T-helper 1 cell treated with Interleukin-12 subunit alpha and Interleukin-12 subunit beta and Interleukin-4 antibody, amounts not matched to agents 30 μg/mL and 1 μg/mL, for 36 hours (primary cell): ENCODE measurements around the gene C5.

Experiments
- H3K27ac Mint-ChIP-seq: one replicate; pipeline ENCODE4 v1.8.0; 2021; ENCODE audit warnings: mild to moderate bottlenecking, mixed read lengths
- H3K27me3 Mint-ChIP-seq: one replicate; pipeline ENCODE4 v1.8.0; 2021; ENCODE audit warnings: low read depth, mixed read lengths
- H3K36me3 Mint-ChIP-seq: one replicate; pipeline ENCODE4 v1.8.0; 2021; ENCODE audit warnings: low read depth, mixed read lengths
- H3K4me1 Mint-ChIP-seq: one replicate; pipeline ENCODE4 v1.8.0; 2021; ENCODE audit warnings: low read depth, mixed read lengths
- H3K4me3 Mint-ChIP-seq: one replicate; pipeline ENCODE4 v1.8.0; 2021; ENCODE audit warnings: mild to moderate bottlenecking, moderate library complexity, mixed read lengths
- H3K9me3 Mint-ChIP-seq: one replicate; pipeline ENCODE4 v1.8.0; 2021; ENCODE audit warnings: mixed read lengths

Gene C5

DNA sequence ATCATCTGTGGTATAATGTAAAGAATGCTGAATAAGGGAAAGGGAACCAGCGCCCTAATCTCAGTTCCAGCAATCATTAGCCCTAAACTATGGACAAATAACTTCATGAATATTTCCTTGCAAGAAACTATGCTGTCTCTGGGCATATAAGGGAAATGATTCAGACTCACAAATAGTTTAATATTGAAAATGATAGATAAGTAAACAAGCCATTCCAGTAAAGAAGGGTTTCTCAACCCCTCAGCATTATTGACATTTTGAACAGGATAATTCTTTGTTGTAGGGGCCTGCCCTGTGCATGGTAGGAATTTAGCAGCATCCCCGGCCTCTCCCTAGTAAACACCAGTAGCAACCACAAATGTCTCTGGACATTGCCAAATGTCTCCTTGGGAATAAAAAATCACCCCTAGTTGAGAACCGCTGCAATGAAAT, 23.8 kb downstream of the C5 start:
- Mint-ChIP-seq H3K27me3 (peaks cover 11% of the 10 kb centered on the region), H3K27ac (no peak overlapping the region)

DNA sequence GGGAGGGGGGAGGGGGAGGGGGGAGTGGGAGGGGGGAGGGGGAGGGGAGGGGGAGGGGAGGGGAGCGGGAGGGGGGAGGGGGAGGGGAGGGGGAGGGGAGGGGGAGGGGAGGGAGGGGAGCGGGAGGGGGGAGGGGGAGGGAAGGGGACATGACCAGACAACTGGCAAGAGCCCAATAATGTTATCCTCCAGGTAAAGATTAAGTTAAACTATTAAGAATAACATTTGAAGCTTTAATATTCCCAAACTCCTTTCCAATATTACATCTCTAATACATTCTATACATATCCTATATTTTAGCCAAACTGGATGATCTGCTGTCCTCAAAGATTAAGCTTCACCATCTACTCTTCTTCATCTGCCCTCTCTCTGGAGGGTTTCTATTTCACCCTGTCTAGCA, 25.8 kb downstream of the C5 start:
- H3K9me3 Mint-ChIP-seq: no peaks in the 10 kb centered on the region
- H3K27me3 Mint-ChIP-seq: peaks cover 12% of the 10 kb centered on the region
- no peak overlapping the region for H3K27ac Mint-ChIP-seq
- H3K36me3 Mint-ChIP-seq: no peaks in the 10 kb centered on the region
- H3K4me1 Mint-ChIP-seq: no peaks in the 10 kb centered on the region
- H3K4me3 Mint-ChIP-seq: no peak overlapping the region

More for the DNA sequence above, 23.8 kb downstream of the C5 start:
- Mint-ChIP-seq H3K4me1 (no peaks in the 10 kb centered on the region), H3K9me3 (no peaks in the 10 kb centered on the region), H3K4me3 (no peak overlapping the region), H3K36me3 (no peaks in the 10 kb centered on the region)

DNA sequence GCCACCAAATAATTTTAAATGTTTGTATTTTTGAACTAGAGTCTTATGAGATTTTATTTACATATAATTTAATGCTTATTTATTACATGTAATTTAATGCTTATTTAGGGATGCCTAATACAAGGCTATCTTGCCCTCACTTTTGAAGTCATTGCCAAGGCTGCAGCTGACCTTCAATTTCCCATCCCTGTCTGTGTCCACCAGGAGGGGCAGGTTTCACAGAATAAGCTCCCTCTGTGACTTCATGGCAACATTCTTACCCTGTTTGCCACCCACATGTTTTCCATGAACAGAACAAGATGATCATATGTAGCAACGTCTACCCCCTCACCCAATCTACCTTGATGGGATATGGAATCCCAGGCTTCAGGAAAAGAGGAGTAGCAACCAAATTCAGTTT, 27.0 kb downstream of the C5 start:
- no peaks in the 10 kb centered on the region for H3K9me3 Mint-ChIP-seq
- no peak overlapping the region for H3K27ac Mint-ChIP-seq
- peaks cover 12% of the 10 kb centered on the region for H3K27me3 Mint-ChIP-seq
- H3K4me1 Mint-ChIP-seq: no peaks in the 10 kb centered on the region
- H3K4me3 Mint-ChIP-seq: no peak overlapping the region
- no peaks in the 10 kb centered on the region for H3K36me3 Mint-ChIP-seq

DNA sequence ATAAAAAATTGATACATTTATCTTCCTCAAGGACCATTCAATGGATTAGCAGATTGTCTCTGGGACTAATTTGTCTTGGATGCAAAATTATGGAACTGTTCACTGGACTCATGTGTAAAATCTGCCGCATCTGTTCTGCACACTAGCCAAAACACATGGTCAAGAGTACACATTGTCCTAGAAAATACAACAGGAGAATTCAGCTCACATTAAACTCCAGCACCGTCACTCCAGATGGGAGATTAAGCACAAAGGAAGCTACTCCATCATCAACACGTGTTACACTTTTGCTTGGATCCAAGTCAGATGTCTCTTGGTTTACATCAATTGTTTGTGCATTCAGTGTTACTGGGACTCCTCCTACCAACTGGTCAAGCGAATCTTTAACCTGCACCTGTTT, 28.8 kb downstream of the C5 start:
- H3K36me3 Mint-ChIP-seq: peaks cover 1% of the 10 kb centered on the region
- no peaks in the 10 kb centered on the region for H3K9me3 Mint-ChIP-seq
- H3K27ac Mint-ChIP-seq: no peak overlapping the region
- H3K4me3 Mint-ChIP-seq: no peak overlapping the region
- peaks cover 12% of the 10 kb centered on the region for H3K27me3 Mint-ChIP-seq
- H3K4me1 Mint-ChIP-seq: no peaks in the 10 kb centered on the region

DNA sequence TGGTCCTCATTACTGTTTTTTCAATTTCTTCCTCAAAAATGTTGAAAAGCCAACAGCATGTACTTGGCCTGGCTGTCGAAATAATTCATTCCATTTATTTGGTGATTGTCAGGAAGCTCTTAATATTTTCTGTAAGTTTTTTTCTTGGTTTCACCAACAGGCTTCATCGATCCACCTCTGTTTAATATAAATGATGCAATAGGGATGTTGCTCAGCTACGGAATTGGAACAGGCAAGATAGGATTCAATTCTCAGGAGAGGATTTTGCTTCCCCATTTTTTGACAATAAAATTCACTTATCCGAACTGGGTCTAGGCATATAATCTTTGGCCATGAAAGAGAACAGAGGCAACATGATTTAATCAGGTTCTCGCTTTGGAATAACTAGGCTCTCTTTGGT, 30.8 kb downstream of the C5 start:
- peaks cover 1% of the 10 kb centered on the region for H3K36me3 Mint-ChIP-seq
- no peak overlapping the region for H3K4me3 Mint-ChIP-seq
- H3K27me3 Mint-ChIP-seq: peaks cover 9% of the 10 kb centered on the region
- no peaks in the 10 kb centered on the region for H3K9me3 Mint-ChIP-seq
- H3K4me1 Mint-ChIP-seq: no peaks in the 10 kb centered on the region
- no peak overlapping the region for H3K27ac Mint-ChIP-seq

DNA sequence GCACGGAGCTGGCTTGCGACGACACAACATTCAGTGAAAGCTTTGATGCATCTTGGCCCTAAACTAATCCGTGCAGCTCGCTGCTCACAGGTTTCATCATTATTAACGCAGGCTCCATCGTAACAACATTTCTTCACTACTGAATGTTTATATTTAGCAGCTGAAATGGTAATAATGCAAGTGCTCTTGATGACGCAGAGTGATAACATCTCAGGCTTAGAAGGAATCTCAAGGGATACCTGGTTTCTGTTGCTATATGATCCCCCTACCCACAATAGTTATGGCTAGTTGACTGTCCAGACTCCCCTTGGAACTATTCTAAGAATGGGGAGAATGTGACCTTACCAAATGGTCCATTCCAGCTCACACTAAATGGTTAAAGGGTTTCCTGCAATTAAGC, 36.2 kb downstream of the C5 start:
- Mint-ChIP-seq H3K4me3 (no peak overlapping the region), H3K27me3 (no peaks in the 10 kb centered on the region), H3K9me3 (no peaks in the 10 kb centered on the region), H3K36me3 (peaks cover 1% of the 10 kb centered on the region), H3K4me1 (no peaks in the 10 kb centered on the region), H3K27ac (no peak overlapping the region)

DNA sequence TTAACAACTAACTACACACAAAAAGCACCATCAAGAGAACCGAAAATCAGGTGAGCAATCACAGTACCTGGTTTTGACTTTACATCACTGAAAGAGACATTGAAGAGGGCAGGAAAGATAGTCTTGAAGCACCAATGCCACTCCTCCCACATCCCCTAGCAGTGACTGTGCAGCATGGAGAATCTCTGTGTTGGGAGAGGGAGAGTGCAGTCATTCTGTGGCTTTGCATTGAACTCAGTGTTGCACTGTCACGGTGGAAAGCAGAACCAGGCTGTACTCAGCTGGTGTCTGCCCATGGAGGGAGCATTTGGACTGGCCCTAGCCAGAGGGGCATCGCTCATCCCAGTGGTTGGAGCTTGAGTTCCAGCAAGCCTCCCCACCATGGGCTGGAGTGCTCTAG, 40.4 kb downstream of the C5 start:
- no peak overlapping the region for H3K27ac Mint-ChIP-seq
- H3K27me3 Mint-ChIP-seq: peaks cover 12% of the 10 kb centered on the region
- no peaks in the 10 kb centered on the region for H3K4me1 Mint-ChIP-seq
- no peaks in the 10 kb centered on the region for H3K36me3 Mint-ChIP-seq
- no peak overlapping the region for H3K4me3 Mint-ChIP-seq
- no peaks in the 10 kb centered on the region for H3K9me3 Mint-ChIP-seq

DNA sequence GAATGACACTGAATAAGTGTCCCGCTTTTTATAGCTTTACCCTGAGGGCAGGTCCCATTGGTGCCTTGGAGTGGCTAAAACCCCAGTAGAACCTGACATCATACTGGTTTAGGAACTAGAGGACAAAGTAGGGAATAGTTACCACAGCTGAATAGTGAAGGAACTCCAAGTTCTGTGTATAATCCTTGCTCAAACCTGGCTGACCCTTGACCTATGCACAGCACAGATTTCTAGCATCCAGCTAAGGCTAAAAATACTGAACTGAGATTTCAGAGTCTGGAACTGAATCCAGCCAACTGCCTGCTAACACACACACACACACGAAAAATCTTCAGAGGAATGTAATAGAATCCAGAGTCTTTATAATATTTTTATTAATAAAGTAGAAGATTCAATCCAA, 50.8 kb downstream of the C5 start:
- H3K27ac Mint-ChIP-seq: no peak overlapping the region
- H3K4me3 Mint-ChIP-seq: no peak overlapping the region
- peaks cover 9% of the 10 kb centered on the region for H3K27me3 Mint-ChIP-seq
- no peaks in the 10 kb centered on the region for H3K9me3 Mint-ChIP-seq
- H3K36me3 Mint-ChIP-seq: no peaks in the 10 kb centered on the region
- no peaks in the 10 kb centered on the region for H3K4me1 Mint-ChIP-seq

DNA sequence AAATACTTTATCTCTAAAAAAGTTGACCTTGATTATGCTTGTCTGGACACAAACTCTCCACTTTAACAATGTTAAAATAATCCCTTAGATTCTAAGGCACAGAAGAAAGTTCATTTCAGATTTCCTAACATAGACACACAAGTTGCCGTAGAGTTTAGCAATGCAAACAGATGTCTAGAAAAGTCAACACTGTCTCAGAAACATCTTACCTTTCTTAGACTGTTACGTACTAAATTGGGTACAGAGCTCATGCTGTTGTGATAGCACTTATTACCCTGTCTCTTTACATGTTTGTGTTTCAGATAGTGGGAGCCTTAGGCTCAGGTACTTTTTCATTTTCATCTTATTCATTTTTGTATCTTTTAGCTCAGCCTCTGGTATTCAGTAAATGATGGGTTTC, 52.0 kb downstream of the C5 start:
- Mint-ChIP-seq H3K27ac (no peak overlapping the region), H3K27me3 (peaks cover 9% of the 10 kb centered on the region), H3K4me1 (no peaks in the 10 kb centered on the region), H3K9me3 (no peaks in the 10 kb centered on the region), H3K4me3 (no peak overlapping the region), H3K36me3 (no peaks in the 10 kb centered on the region)

DNA sequence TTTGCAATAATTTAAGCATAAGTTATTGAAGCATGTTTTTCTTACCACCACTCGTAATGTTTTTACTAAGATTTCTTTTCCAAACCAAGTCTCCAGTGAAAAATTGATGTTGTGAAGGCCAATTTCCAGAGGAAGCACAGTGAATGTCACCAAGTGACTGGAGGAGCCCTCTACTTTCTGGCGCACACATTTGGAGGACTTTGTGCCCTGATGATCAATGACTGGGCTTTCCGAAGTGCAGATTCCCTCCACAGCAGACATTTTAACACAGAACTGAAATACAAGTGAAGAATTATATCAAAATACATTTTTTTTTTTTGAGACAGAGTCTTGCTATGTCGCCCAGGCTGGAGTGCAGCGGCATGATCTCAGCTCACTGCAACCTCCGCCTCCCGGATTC, 52.6 kb downstream of the C5 start:
- no peaks in the 10 kb centered on the region for H3K4me1 Mint-ChIP-seq
- peaks cover 9% of the 10 kb centered on the region for H3K27me3 Mint-ChIP-seq
- H3K36me3 Mint-ChIP-seq: no peaks in the 10 kb centered on the region
- H3K27ac Mint-ChIP-seq: peak overlapping the region; percentile 22
- H3K9me3 Mint-ChIP-seq: no peaks in the 10 kb centered on the region
- no peak overlapping the region for H3K4me3 Mint-ChIP-seq

DNA sequence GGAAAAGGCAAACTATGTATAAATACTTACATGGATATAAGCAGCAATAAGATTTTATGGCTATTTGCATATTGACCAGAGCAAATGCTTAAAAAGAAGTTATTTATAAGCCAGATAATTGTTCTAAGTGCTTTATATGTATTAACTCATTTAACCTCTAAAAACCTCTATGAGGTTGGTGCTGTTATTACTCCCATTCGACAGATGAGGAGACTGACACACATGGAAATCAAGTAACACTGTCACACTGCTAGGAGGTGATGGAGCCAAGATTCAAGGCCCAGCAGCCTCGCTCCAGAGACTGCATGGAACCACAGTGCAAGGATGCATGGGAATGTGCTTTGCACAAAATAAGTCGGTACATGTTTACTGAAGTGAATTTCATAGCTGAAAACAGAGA, 53.7 kb downstream of the C5 start:
- H3K9me3 Mint-ChIP-seq: no peaks in the 10 kb centered on the region
- peaks cover 17% of the 10 kb centered on the region for H3K27me3 Mint-ChIP-seq
- H3K4me1 Mint-ChIP-seq: no peaks in the 10 kb centered on the region
- no peak overlapping the region for H3K4me3 Mint-ChIP-seq
- no peak overlapping the region for H3K27ac Mint-ChIP-seq
- no peaks in the 10 kb centered on the region for H3K36me3 Mint-ChIP-seq

DNA sequence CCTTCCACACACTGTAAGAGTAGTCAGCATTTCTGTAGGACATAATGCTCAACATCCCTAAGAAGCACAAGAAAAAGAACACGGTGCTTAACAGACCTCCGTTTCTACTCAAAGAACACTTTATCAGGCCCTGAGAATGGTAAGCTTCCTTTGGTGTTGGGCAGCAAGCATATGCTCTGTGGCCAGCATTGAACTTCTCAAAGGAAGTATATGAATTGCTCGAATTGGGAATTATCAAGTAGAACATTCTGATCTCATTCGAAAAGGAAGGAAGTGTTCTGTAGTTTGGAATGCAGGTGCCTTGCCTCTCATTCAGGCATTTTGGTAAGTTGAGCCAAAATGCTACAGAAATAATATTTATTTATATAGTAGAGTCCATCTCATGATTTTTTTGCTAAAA, 61.0 kb downstream of the C5 start:
- Mint-ChIP-seq H3K36me3 (no peaks in the 10 kb centered on the region), H3K4me3 (no peak overlapping the region)

DNA sequence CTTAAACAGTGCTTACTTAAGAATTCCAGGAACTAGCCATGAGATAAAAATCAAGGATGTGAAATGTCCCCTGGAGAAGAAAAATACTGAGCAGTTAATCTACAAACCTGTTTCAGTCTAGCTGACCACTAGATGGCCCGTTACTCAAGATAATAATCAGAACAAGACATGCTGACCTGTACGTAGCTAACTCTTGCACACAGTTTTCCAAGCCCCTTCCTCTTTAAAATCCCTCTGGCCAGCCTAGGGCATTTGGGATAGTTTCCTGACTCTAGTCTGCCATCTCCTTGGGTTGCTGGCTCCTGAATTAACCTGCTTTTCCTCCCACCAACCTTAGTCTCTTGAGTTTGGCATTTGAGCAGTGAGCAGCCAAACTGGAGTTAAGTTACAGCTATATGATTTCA, 64.3 kb downstream of the C5 start:
- peaks cover 29% of the 10 kb centered on the region for H3K27me3 Mint-ChIP-seq
- no peaks in the 10 kb centered on the region for H3K9me3 Mint-ChIP-seq
- no peak overlapping the region for H3K27ac Mint-ChIP-seq
- no peak overlapping the region for H3K4me3 Mint-ChIP-seq
- H3K36me3 Mint-ChIP-seq: no peaks in the 10 kb centered on the region
- H3K4me1 Mint-ChIP-seq: peaks cover 2% of the 10 kb centered on the region

More for the DNA sequence above, 61.0 kb downstream of the C5 start:
- Mint-ChIP-seq H3K27ac (no peak overlapping the region), H3K9me3 (no peaks in the 10 kb centered on the region), H3K27me3 (peaks cover 15% of the 10 kb centered on the region), H3K4me1 (no peaks in the 10 kb centered on the region)

DNA sequence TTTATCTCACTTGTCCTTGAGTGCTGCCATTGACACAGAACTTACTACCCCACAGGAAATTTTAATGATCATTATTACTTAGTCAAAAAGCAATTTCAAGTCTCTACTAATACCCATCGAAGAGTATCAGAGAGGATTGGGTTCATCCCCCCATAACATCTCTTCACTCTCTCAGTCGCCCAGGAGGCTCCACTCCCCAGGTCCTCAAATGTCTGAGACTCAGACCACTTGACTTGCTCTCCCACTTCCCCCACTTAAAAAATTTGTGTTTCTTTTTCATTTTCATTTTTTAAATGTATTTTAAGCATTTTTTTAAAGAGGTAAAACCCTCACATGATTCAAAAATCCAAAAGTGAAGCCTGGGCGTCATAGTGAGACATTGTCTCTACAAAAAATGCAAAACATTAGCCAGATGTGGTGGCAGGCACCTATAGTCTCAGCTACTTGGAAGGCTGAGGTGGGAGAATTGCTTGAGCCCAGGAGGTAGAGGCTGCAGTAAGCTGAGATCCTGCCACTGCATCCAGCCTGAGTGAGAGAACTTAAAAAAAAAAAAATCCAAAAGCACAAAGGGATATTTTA, 66.7 kb downstream of the C5 start:
- H3K36me3 Mint-ChIP-seq: no peaks in the 10 kb centered on the region
- peaks cover 2% of the 10 kb centered on the region for H3K4me1 Mint-ChIP-seq
- H3K27me3 Mint-ChIP-seq: peaks cover 31% of the 10 kb centered on the region
- no peak overlapping the region for H3K4me3 Mint-ChIP-seq
- H3K9me3 Mint-ChIP-seq: no peaks in the 10 kb centered on the region
- no peak overlapping the region for H3K27ac Mint-ChIP-seq

DNA sequence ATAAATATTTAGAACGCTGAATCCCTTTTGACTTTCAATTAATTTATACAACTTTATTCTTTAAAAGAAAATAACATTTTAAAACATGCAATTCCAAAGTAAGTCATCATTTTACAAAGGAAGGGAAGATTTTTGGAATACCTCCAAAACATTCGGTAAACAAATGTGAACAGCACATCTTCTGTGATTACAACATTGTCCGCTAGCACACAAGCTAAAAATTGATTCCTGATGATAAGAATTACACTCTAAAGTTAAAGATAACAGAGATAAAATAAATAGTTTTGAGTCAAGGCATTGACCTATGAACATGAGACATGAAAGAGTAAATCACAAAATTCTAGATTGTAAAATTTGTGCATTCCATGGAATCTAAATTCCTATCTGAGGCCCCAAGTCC, 67.2 kb downstream of the C5 start:
- Mint-ChIP-seq H3K27me3 (peaks cover 31% of the 10 kb centered on the region), H3K4me1 (peaks cover 2% of the 10 kb centered on the region), H3K9me3 (no peaks in the 10 kb centered on the region), H3K27ac (no peak overlapping the region), H3K4me3 (no peak overlapping the region), H3K36me3 (no peaks in the 10 kb centered on the region)

DNA sequence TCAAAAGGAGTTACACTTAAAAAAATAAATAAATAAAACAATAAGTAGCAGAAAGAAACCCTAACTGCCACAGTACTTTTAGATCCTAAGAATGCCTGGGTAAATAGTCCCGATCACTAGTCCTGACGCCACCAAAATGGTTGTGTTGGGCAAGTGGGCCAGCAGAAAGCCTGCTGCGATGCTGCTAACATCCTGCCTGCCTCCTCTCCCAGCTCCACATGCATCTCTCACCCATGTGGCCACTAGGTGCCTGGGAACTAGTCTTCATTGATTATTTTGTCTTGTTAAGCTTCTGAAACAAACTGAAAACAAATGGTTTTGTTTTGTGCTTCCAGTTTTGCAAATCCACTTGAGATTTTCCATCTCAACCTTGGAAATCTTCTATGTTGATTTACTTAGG, 69.1 kb downstream of the C5 start:
- H3K27me3 Mint-ChIP-seq: peaks cover 31% of the 10 kb centered on the region
- no peak overlapping the region for H3K4me3 Mint-ChIP-seq
- H3K9me3 Mint-ChIP-seq: no peaks in the 10 kb centered on the region
- no peak overlapping the region for H3K27ac Mint-ChIP-seq
- peaks cover 2% of the 10 kb centered on the region for H3K4me1 Mint-ChIP-seq
- H3K36me3 Mint-ChIP-seq: no peaks in the 10 kb centered on the region
